Brain microvascular endothelial cell (primary cell): ENCODE data around the gene TOP2B.

Experiments used
- DNase-seq: peaks from one replicate; pipeline ENCODE4 v3.0.0-alpha.2; 2020
- H3K27ac ChIP-seq: fragments of 250-450 bp; sonication (Bioruptor Pico); 2 replicates; pipeline ENCODE4 v1.5.1; 2020; ENCODE audit warnings: mild to moderate bottlenecking, moderate library complexity
- H3K27me3 ChIP-seq: fragments of 250-450 bp; sonication (Bioruptor Pico); replicated peaks from 2 replicates; pipeline ENCODE4 v1.5.1; 2020; ENCODE audit warnings: mild to moderate bottlenecking
- H3K36me3 ChIP-seq: fragments of 250-450 bp; sonication (Bioruptor Pico); replicated peaks from 2 replicates; pipeline ENCODE4 v1.5.1; 2020; ENCODE audit warnings: mild to moderate bottlenecking
- H3K4me3 ChIP-seq: 2 replicates; pipeline ENCODE4 v1.5.1; 2011; ENCODE audit warnings: low read depth, mild to moderate bottlenecking, control low read depth, low read length, moderate library complexity
- CTCF ChIP-seq: IDR thresholded peaks from 2 replicates; pipeline ENCODE4 v1.5.1; 2011; ENCODE audit warnings: low read depth, mild to moderate bottlenecking, moderate library complexity, low read length, control low read depth, inconsistent platforms; ENCODE audit errors: missing control alignments
- in situ Hi-C: cut with HindIII; loops from 2 replicates; pipeline ENCODE4 v1.10.0; 2017; ENCODE audit warnings: low sequenced_read_pairs, low pct_ligation_motif_present

Gene TOP2B

GRCh38 chr3:25664812-25665314 lies at the start of gene TOP2B:
Gene TOP2B (minus strand): TSS chr3:25664907. CDS start chr3:25664297, 610 bp downstream.
- TF ChIP-seq CTCF = no peak
- in situ Hi-C loops = no loop called here
- Histone ChIP-seq H3K4me3 (peak within 1 kb of the TSS; percentile 86), H3K36me3 (no peaks in the 10 kb centered on the region), H3K27ac (peak within 1 kb of the TSS; percentile 91), H3K27me3 (no peaks in the 10 kb centered on the region)
- DNase-seq = peak; percentile 94

GRCh38 chr3:25713341-25713985 lies 48.8 kb upstream of the TOP2B start:
- no peak for TF ChIP-seq CTCF
- no peaks in the 10 kb centered on the region for H3K36me3 ChIP-seq
- no peak for DNase-seq
- no peak overlapping the region for H3K27ac ChIP-seq
- H3K4me3 ChIP-seq = no peak overlapping the region
- no peaks in the 10 kb centered on the region for H3K27me3 ChIP-seq
- in situ Hi-C loops = no loop called here

GRCh38 chr3:25711090-25711489 lies 46.4 kb upstream of the TOP2B start:
- H3K27me3 ChIP-seq = no peaks in the 10 kb centered on the region
- DNase-seq = no peak
- no peak for TF ChIP-seq CTCF
- no peak overlapping the region for H3K4me3 ChIP-seq
- in situ Hi-C loops = no loop called here
- H3K36me3 ChIP-seq = no peaks in the 10 kb centered on the region
- H3K27ac ChIP-seq = no peak overlapping the region

- Histone ChIP-seq H3K27me3 (no peaks in the 10 kb centered on the region), H3K36me3 (no peaks in the 10 kb centered on the region), H3K27ac (no peak overlapping the region), H3K4me3 (no peak overlapping the region)
- no peak for TF ChIP-seq CTCF
- no peak for DNase-seq
- in situ Hi-C loops = no loop called here
These were observed 43.3 kb upstream of the TOP2B start for GRCh38 chr3:25708036-25708435.

- no peak for TF ChIP-seq CTCF
- no peak overlapping the region for H3K27ac ChIP-seq
- no peak for DNase-seq
- H3K4me3 ChIP-seq = no peak overlapping the region
- no peaks in the 10 kb centered on the region for H3K27me3 ChIP-seq
- in situ Hi-C loops = no loop called here
- no peaks in the 10 kb centered on the region for H3K36me3 ChIP-seq
These were observed 42.7 kb upstream of the TOP2B start for GRCh38 chr3:25707268-25707926.
